ENCODE data around the gene GRIA3. TPM values are rescaled to one million over a fixed set of nuclear protein-coding genes. Genes with fewer than 3 reads are reported as not detected.

Gene GRIA3
- polyA plus RNA-seq, 1 of the 3 experiments (the other 2 are of a cell fraction): 0.15 TPM

GRCh38 chrX:123185721-123186120 is 1.6 kb downstream of the GRIA3 start:
- H3K4me3 ChIP-seq (ENCODE audit: low read depth in 2 of 2, low read length in 1 of 2): no peak overlapping the region; a peak in 1 of 4 replicates
- H2AFZ ChIP-seq (ENCODE audit: low read depth): no peak overlapping the region

More at GRCh38 chrX:123185721-123186120, 1.6 kb downstream of the GRIA3 start:
- Histone ChIP-seq H3K4me2 (no peak overlapping the region), H3K4me1 (ENCODE audit: control insufficient read depth in 1 of 2, insufficient read depth in 2 of 2, low read depth in 1 of 2, low read length in 1 of 2) (no peaks in the 10 kb centered on the region), H3K9me3 (no peaks in the 10 kb centered on the region), H3K36me3 (replicated peaks in 1 of 2; ENCODE audit: control insufficient read depth in 1 of 2, insufficient read depth in 2 of 2, low read length in 1 of 2) (no peaks in the 10 kb centered on the region), H3K9ac (no peak overlapping the region), H3K9me2 (no peaks in the 10 kb centered on the region), H4K20me1 (ENCODE audit: insufficient read depth) (no peaks in the 10 kb centered on the region), H3K79me2 (ENCODE audit: insufficient read depth) (no peaks in the 10 kb centered on the region), H3K27me3 (ENCODE audit: insufficient read depth) (peaks cover 29% of the 10 kb centered on the region), H3F3A (replicated peaks; ENCODE audit: insufficient read depth) (no peaks in the 10 kb centered on the region), H3K27ac (ENCODE audit: low read depth in 2 of 2, low read length in 1 of 2) (no peak overlapping the region)
- TF ChIP-seq SIN3A (IDR thresholded peaks at IDR 0.05; ENCODE audit: borderline replicate concordance, low read depth, low read length): no peak
- TF ChIP-seq MAX (IDR thresholded peaks at IDR 0.05; ENCODE audit: low read depth): no peak
- no peak for TF ChIP-seq YY1 (IDR thresholded peaks at IDR 0.05; ENCODE audit: low read depth)
- no peak for TF ChIP-seq NFIC (IDR thresholded peaks at IDR 0.05; ENCODE audit: borderline replicate concordance)
- no peak for TF ChIP-seq RCOR1 (IDR thresholded peaks at IDR 0.05; ENCODE audit: low read length)
- TF ChIP-seq JUND (IDR thresholded peaks at IDR 0.05): no peak
- TF ChIP-seq GABPA (IDR thresholded peaks at IDR 0.05; ENCODE audit: low read depth): no peak
- TF ChIP-seq TEAD4 (IDR thresholded peaks at IDR 0.05; ENCODE audit: borderline replicate concordance, insufficient read depth): no peak
- no peak for TF ChIP-seq FOSL2 (IDR thresholded peaks at IDR 0.05; ENCODE audit: borderline replicate concordance, low read depth)
- TF ChIP-seq CTCF (IDR thresholded peaks at IDR 0.05): no peak
- no peak for TF ChIP-seq RAD21 (IDR thresholded peaks at IDR 0.05; ENCODE audit: low read length)
- no peak for TF ChIP-seq USF2 (IDR thresholded peaks at IDR 0.05; ENCODE audit: borderline replicate concordance, low read depth, low read length)
- no peak for TF ChIP-seq TCF12 (IDR thresholded peaks at IDR 0.05)
- no peak for TF ChIP-seq REST (IDR thresholded peaks at IDR 0.05; ENCODE audit: low read depth, low read length)
- no peak for TF ChIP-seq TAF1 (IDR thresholded peaks at IDR 0.05; ENCODE audit: borderline replicate concordance, low read depth, low read length)
- TF ChIP-seq PBX3 (IDR thresholded peaks at IDR 0.05): no peak
- TF ChIP-seq FOXJ3 (CRISPR knock-in tag; IDR thresholded peaks at IDR 0.05): no peak
- no peak for TF ChIP-seq GATA2 (CRISPR knock-in tag; IDR thresholded peaks at IDR 0.05)
- ChIA-PET POLR2A (no interaction called here), CTCF (interaction anchor here (0.6 kb wide), 1 partner anchor 18 kb away, joined by 3 read pairs; no protein-coding TSS in a partner anchor)
- 23% methylated on average over 9 of the region's 9 CpGs for WGBS (ENCODE audit: low lambda C conversion rate)
- no peak for DNase-seq
